MCF 10A (cell line): ENCODE data around the gene FAHD1. TPM values are rescaled to one million over a fixed set of nuclear protein-coding genes. Genes with fewer than 3 reads are reported as not detected.
"Not testable (repeated sequence)": the region's sequence is repeated elsewhere in the genome, so short reads cannot be mapped to it uniquely, and the experiment has no call there.

Source experiments
- BruUV-seq: library from RNA; stranded (reverse); fragments of 400-500 nt; replicated peaks from 2 replicates; lab custom pipeline; 2021; lab: Mats Ljungman, UMichigan
- CTCF ChIA-PET: fragments of 300-600 bp; sonication (Branson Sonifier 250); formaldehyde crosslinking; extraction: SDS; loops from one replicate; lab custom pipeline; 2021; ENCODE audit warnings: antibody characterized with exemption, inconsistent platforms; lab: Yijun Ruan, JAX
- POLR2A ChIA-PET: fragments of 300-600, 350-650 bp; sonication (Branson Sonifier 250); formaldehyde crosslinking; extraction: SDS; loops from one replicate; lab custom pipeline; 2020; ENCODE audit warnings: antibody characterized with exemption, inconsistent platforms; lab: Yijun Ruan, JAX
- DNase-seq: peaks from one replicate; pipeline ENCODE4 v3.0.0-alpha.2; 2018; ENCODE audit not compliant: unreplicated experiment
- H3K27ac Mint-ChIP-seq: one replicate; pipeline ENCODE4 v1.8.0; 2022; ENCODE audit warnings: mild to moderate bottlenecking, low read depth, mixed read lengths; ENCODE audit not compliant: unreplicated experiment
- H3K27me3 Mint-ChIP-seq: one replicate; pipeline ENCODE4 v1.8.0; 2022; ENCODE audit warnings: mixed read lengths; ENCODE audit not compliant: insufficient read depth, unreplicated experiment
- H3K36me3 Mint-ChIP-seq: one replicate; pipeline ENCODE4 v1.8.0; 2022; ENCODE audit warnings: mild to moderate bottlenecking, moderate library complexity, mixed read lengths; ENCODE audit not compliant: insufficient read depth, unreplicated experiment
- H3K4me1 Mint-ChIP-seq: one replicate; pipeline ENCODE4 v1.8.0; 2022; ENCODE audit warnings: mixed read lengths; ENCODE audit not compliant: insufficient read depth, unreplicated experiment
- H3K4me3 Mint-ChIP-seq: one replicate; pipeline ENCODE4 v1.8.0; 2022; ENCODE audit warnings: mild to moderate bottlenecking, moderate library complexity, mixed read lengths; ENCODE audit not compliant: unreplicated experiment
- H3K9me3 Mint-ChIP-seq: one replicate; pipeline ENCODE4 v1.8.0; 2022; ENCODE audit warnings: mixed read lengths; ENCODE audit not compliant: unreplicated experiment
- CTCF ChIP-seq: fragments of 200-600 bp; IDR thresholded peaks from one replicate; pipeline ENCODE4 v1.8.0; 2022; ENCODE audit warnings: antibody characterized with exemption, mild to moderate bottlenecking; ENCODE audit not compliant: unreplicated experiment
- intact Hi-C: fragments of 100-400 bp; cut with micrococcal nuclease; formaldehyde crosslinking; loops from 2 replicates; pipeline ENCODE4 v1.14.1; 2022
- total RNA-seq: library from RNA; stranded (reverse); gene quantifications from 2 replicates; pipeline ENCODE4 v1.2.3, GENCODE V29; 2022

Gene FAHD1
- total RNA-seq, 1 experiment from 2014 or later: 21.4 TPM

DNA sequence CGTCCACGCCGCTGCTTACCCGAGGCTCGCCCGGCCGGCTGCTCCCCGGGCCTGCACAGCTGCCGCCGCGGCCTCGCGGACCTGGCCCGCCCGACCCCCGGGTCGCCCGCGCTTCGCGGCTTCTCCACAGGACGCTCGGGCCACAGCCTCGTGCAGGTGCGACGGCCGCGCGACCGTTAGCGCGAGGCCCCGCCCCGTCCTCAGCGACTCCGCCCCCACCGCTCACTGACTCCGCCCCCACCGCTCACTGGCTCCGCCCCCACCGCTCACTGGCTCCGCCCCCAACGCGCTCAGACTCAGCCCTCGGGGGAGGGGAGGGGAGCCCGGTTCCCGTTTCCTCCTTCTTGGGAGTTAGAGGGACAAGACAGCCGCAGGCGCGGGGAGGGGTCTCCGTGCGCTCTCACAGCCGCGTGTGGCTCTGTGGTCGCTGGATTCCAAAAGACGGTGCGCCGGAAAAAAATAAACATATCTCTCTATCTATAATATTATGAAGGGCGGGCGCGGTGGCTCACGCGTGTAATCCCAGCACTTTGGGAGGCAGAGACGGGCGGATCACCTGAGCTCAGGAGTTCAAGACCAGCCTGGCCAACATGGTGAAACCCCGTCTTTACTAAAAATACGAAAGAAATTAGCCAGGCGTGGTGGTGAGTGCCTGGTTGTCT lies 45.1 kb downstream of the FAHD1 start, which contains the start of gene MEIOB:
Gene MEIOB, minus strand, starts transcription at position 191 of the 662 bp plus-strand sequence. CDS start 3,989 bp downstream, outside the sequence.
- no peaks in the 10 kb centered on the region for H3K36me3 Mint-ChIP-seq
- H3K4me3 Mint-ChIP-seq: peak within 1 kb of the TSS; percentile 8
- intact Hi-C loops: no loop called here
- POLR2A ChIA-PET: no interaction called here
- CTCF ChIA-PET: interaction anchor here (0.7 to 10.8 kb wide), 3 partner anchors 9 to 58 kb away, joined by 4 to 105 read pairs (median 4); no protein-coding TSS in a partner anchor
- no peak for DNase-seq
- H3K27ac Mint-ChIP-seq: peak within 1 kb of the TSS; percentile 75
- H3K27me3 Mint-ChIP-seq: no peaks in the 10 kb centered on the region
- H3K4me1 Mint-ChIP-seq: peaks cover 12% of the 10 kb centered on the region
- TF ChIP-seq CTCF: no peak
- H3K9me3 Mint-ChIP-seq: no peaks in the 10 kb centered on the region
- BruUV-seq: no TSS peak

DNA sequence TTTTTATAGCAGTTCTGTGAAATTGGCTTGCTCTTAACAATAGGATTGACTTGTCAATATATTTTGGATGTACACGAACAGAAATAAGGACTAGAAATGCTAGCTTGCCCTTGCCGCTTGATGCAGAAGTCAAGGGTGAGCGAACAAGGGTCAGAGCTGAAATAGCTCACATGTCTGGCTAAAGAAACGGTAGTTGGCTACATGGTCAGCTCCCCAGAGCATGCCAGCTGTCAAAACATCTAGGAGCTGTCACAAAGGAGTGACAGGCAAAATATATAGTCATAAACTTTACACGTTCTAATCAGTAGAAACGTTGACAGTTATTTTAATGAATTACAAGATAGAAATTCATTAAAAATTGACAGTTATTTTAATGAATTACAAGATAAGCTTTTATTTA lies 47.8 kb downstream of the FAHD1 start:
- ChIA-PET CTCF (no interaction called here), POLR2A (no interaction called here)
- H3K4me3 Mint-ChIP-seq: no peak overlapping the region
- intact Hi-C loops: no loop called here
- H3K36me3 Mint-ChIP-seq: no peaks in the 10 kb centered on the region
- H3K4me1 Mint-ChIP-seq: peaks cover 12% of the 10 kb centered on the region
- no peaks in the 10 kb centered on the region for H3K9me3 Mint-ChIP-seq
- no peaks in the 10 kb centered on the region for H3K27me3 Mint-ChIP-seq
- no peak for TF ChIP-seq CTCF
- no TSS peak for BruUV-seq
- DNase-seq: no peak
- no peak overlapping the region for H3K27ac Mint-ChIP-seq

DNA sequence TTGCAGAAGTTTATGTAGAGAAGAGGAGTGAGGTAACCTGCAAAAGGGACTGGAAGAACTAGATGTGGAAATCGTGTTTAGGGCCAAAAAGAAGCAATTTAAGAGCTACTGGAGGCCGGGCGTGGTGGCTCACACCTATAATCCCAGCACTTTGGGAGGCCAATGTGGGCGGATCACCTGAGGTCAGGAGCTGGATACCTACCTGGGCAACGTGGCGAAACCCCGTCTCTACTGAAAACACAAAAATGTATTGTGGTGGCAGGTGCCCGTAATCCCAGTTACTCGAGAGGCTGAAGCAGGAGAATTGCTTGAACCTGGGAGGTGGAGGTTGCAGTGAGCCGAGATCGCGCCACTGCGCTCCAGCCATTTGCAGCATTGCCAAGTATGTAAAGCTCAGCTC lies 49.1 kb downstream of the FAHD1 start:
- ChIA-PET POLR2A (interaction anchor here (0.7 kb wide), 1 partner anchor 532 kb away, joined by 3 read pairs; no protein-coding TSS in a partner anchor), CTCF (interaction anchor here (0.6 to 1.5 kb wide), 2 partner anchors 13 to 118 kb away, joined by 3 read pairs; no protein-coding TSS in a partner anchor)
- H3K27me3 Mint-ChIP-seq, BruUV-seq, H3K4me3 Mint-ChIP-seq, intact Hi-C loops, H3K9me3 Mint-ChIP-seq, H3K4me1 Mint-ChIP-seq, DNase-seq, H3K27ac Mint-ChIP-seq, H3K36me3 Mint-ChIP-seq: not testable (repeated sequence)

DNA sequence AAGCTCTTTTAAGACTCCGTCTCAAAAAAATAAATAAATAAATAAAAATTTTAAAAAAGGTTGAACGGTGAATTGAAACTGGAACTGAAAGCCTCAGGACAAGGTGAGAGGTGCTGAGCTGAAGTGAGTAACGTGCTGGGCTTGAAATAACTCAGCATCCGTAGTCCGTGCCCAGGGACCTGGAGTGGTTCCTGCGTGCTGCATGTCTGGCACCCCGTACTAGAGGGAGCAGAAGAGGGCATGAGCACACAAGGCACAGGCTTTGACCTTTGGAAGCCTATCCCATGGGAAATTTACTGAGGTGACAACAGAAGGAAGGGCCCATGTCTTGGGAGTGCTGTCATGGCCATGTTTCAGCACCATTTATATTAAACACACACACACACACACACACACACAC lies 49.5 kb downstream of the FAHD1 start:
- no peak for TF ChIP-seq CTCF
- no peaks in the 10 kb centered on the region for H3K4me1 Mint-ChIP-seq
- BruUV-seq: no TSS peak
- no peaks in the 10 kb centered on the region for H3K36me3 Mint-ChIP-seq
- no peak overlapping the region for H3K27ac Mint-ChIP-seq
- no peaks in the 10 kb centered on the region for H3K9me3 Mint-ChIP-seq
- intact Hi-C loops: no loop called here
- POLR2A ChIA-PET: interaction anchor here (0.7 kb wide), 1 partner anchor 532 kb away, joined by 3 read pairs; no protein-coding TSS in a partner anchor
- no peak overlapping the region for H3K4me3 Mint-ChIP-seq
- no peak for DNase-seq
- H3K27me3 Mint-ChIP-seq: no peaks in the 10 kb centered on the region
- CTCF ChIA-PET: interaction anchor here (0.6 to 1.5 kb wide), 2 partner anchors 14 to 118 kb away, joined by 3 read pairs; no protein-coding TSS in a partner anchor
